Parathyroid adenoma (tissue), 2 donors: ENCODE measurements around the gene MRPL55.

Source experiments
- H2AFZ ChIP-seq: fragments of 300-600 bp; sonication (generic); one replicate; pipeline ENCODE4 v1.7.0; 2017; ENCODE audit warnings: antibody characterized with exemption, mild to moderate bottlenecking
- H3K27ac ChIP-seq: fragments of 300-600 bp; sonication (generic); one replicate; pipeline ENCODE4 v1.7.0; 2017
- H3K27me3 ChIP-seq: fragments of 300-600 bp; sonication (generic); one replicate; pipeline ENCODE4 v1.7.0; 2017; ENCODE audit warnings: low read length; ENCODE audit not compliant: control insufficient read depth, insufficient read depth
- H3K36me3 ChIP-seq: fragments of 300-600 bp; sonication (generic); one replicate; pipeline ENCODE4 v1.7.0; 2017; ENCODE audit warnings: low read length; ENCODE audit not compliant: control insufficient read depth, insufficient read depth
- H3K4me1 ChIP-seq: fragments of 300-600 bp; sonication (generic); one replicate; pipeline ENCODE4 v1.7.0; 2017; ENCODE audit warnings: control low read depth
- H3K4me2 ChIP-seq: fragments of 300-600 bp; sonication (generic); one replicate; pipeline ENCODE4 v1.7.0; 2017; ENCODE audit warnings: low read length
- H3K4me3 ChIP-seq: fragments of 300-600 bp; sonication (generic); one replicate; pipeline ENCODE4 v1.7.0; 2017; ENCODE audit warnings: low read depth, low read length
- H3K79me2 ChIP-seq: fragments of 300-600 bp; sonication (generic); one replicate; pipeline ENCODE4 v1.7.0; 2017; ENCODE audit warnings: control low read depth
- H3K9ac ChIP-seq: fragments of 300-600 bp; sonication (generic); one replicate; pipeline ENCODE4 v1.7.0; 2017; ENCODE audit warnings: mild to moderate bottlenecking
- H3K9me3 ChIP-seq: fragments of 300-600 bp; sonication (generic); one replicate; pipeline ENCODE4 v1.7.0; 2017; ENCODE audit warnings: low read length; ENCODE audit not compliant: control insufficient read depth
- CTCF ChIP-seq: fragments of 300-600 bp; sonication (generic); IDR thresholded peaks from one replicate; pipeline ENCODE4 v1.7.0; 2017; ENCODE audit warnings: antibody characterized with exemption, mild to moderate bottlenecking
- donor health status: primary hyperparathyroidism.

MRPL55 gene

GRCh38 chr1:228109073-228109961, at the start of gene MRPL55:
Gene MRPL55 (minus strand): TSS chr1:228109299. CDS start chr1:228108260, 1,039 bp downstream.
- no peak for TF ChIP-seq CTCF
- Histone ChIP-seq H3K4me1 (peaks cover 6% of the 10 kb centered on the region), H3K36me3 (no peaks in the 10 kb centered on the region), H3K4me3 (peak within 1 kb of the TSS; percentile 91), H3K4me2 (peak within 1 kb of the TSS; percentile 98), H3K79me2 (no peaks in the 10 kb centered on the region), H3K27me3 (no peaks in the 10 kb centered on the region), H3K27ac (peak within 1 kb of the TSS; percentile 94), H3K9me3 (no peaks in the 10 kb centered on the region), H3K9ac (peak within 1 kb of the TSS; percentile 91), H2AFZ (peak within 1 kb of the TSS; percentile 96)

- no peaks in the 10 kb centered on the region for H3K9me3 ChIP-seq
- H3K36me3 ChIP-seq, result no peaks in the 10 kb centered on the region
- no peak overlapping the region for H2AFZ ChIP-seq
- no peak for TF ChIP-seq CTCF
- H3K4me1 ChIP-seq, result no peaks in the 10 kb centered on the region
- no peak overlapping the region for H3K4me2 ChIP-seq
- no peak overlapping the region for H3K27ac ChIP-seq
- no peak overlapping the region for H3K4me3 ChIP-seq
- no peaks in the 10 kb centered on the region for H3K27me3 ChIP-seq
- no peak overlapping the region for H3K9ac ChIP-seq
- H3K79me2 ChIP-seq, result peaks cover 2% of the 10 kb centered on the region
These were observed 49.3 kb upstream of the MRPL55 start for GRCh38 chr1:228158151-228159007.

- Histone ChIP-seq H3K4me3 (no peak overlapping the region), H3K9ac (no peak overlapping the region), H2AFZ (no peak overlapping the region), H3K27me3 (no peaks in the 10 kb centered on the region), H3K36me3 (no peaks in the 10 kb centered on the region), H3K27ac (no peak overlapping the region), H3K9me3 (no peaks in the 10 kb centered on the region), H3K4me2 (no peak overlapping the region), H3K4me1 (no peaks in the 10 kb centered on the region), H3K79me2 (peaks cover 2% of the 10 kb centered on the region)
- TF ChIP-seq CTCF, result no peak
These were observed 48.6 kb upstream of the MRPL55 start for GRCh38 chr1:228157729-228158126.

- Histone ChIP-seq H3K27ac (no peak overlapping the region), H3K4me3 (no peak overlapping the region), H3K79me2 (peaks cover 2% of the 10 kb centered on the region), H3K36me3 (no peaks in the 10 kb centered on the region), H3K27me3 (no peaks in the 10 kb centered on the region), H2AFZ (no peak overlapping the region), H3K9ac (no peak overlapping the region), H3K4me1 (no peaks in the 10 kb centered on the region), H3K9me3 (no peaks in the 10 kb centered on the region), H3K4me2 (no peak overlapping the region)
- no peak for TF ChIP-seq CTCF
These were observed 48.0 kb upstream of the MRPL55 start for GRCh38 chr1:228156941-228157728.
